Keratinocyte (primary cell): ENCODE results near the gene NAPG.

ENCODE experiments used
- CTCF ChIP-seq, 3 experiments: IDR thresholded peaks in 1 of 3; conservative IDR thresholded peaks in 1 of 3; optimal IDR thresholded peaks in 1 of 3; 2 replicates in 2 of 3; 3 replicates in 1 of 3; pipeline versions ENCODE3 to v1.5.1; 2011; ENCODE audit warnings: low read length in 3 of 3, mild to moderate bottlenecking in 3 of 3, moderate library complexity in 2 of 3, control low read depth in 1 of 3, inconsistent platforms in 1 of 3; ENCODE audit not compliant: insufficient read depth in 2 of 3; ENCODE audit errors: extremely low read depth in 1 of 3
- EZH2 ChIP-seq: IDR thresholded peaks from one replicate; pipeline ENCODE4 v1.6.1; 2012; ENCODE audit warnings: inconsistent platforms, mild to moderate bottlenecking, low read length, moderate library complexity

DNA sequence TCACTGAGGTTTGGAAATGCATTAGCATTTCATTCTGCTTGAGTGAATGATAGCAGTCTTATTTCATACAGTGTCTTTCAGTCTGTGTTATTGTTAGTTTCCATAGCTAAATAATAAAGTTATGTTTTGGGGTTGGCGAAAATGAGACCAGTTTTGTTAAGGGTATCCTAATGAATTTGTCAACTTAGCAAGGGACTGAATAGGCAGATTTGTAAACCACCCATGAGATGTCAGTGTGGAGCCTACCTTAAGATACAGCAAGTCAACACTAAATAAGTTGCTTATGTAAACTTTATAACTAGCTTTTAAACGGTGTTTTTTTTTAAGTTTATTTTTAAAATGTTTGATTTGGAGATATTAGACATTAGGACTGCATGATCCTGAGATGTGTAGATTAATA is 11.9 kb downstream of the NAPG start:
- no peak for TF ChIP-seq EZH2
- TF ChIP-seq CTCF (optimal IDR thresholded peaks at IDR 0.05 in 1 of 3, IDR thresholded peaks at IDR 0.05 in 1 of 3, conservative IDR thresholded peaks at IDR 0.05 in 1 of 3; ENCODE audit: extremely low read depth in 1 of 3, insufficient read depth in 2 of 3, low read length in 3 of 3) = no peak
